GM21360 (cell line): ENCODE measurements around the gene SLC46A3.
"Not testable (repeated sequence)": the region's sequence is repeated elsewhere in the genome, so short reads cannot be mapped to it uniquely, and the experiment has no call there.

Experiments
- ATAC-seq: cut with Tn5 transposase; IDR thresholded peaks from one replicate; pipeline ENCODE4 v1.9.1; 2021; ENCODE audit warnings: mild to moderate bottlenecking, moderate library complexity; ENCODE audit not compliant: unreplicated experiment

Gene SLC46A3

DNA sequence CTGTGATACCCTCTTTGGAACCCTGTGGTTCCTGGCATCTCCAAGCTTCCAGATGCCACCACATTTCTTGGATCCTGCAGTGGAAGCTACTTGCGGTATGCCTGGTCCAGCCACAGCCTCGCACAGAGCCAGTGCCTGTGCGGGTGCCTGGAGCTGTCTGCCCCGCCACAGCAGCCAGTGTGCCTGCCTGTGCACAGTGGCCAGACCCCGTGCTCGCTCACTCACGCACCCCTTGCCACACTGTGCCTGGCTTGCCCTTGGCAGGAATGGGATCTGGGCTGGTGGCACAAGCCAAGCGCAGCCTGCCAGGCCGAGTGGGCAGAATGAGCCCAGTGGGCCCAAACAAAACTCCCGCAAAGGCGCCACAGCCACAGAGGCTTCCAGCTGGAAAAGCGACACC, 33.7 kb downstream of the SLC46A3 start:
- no peak for ATAC-seq

DNA sequence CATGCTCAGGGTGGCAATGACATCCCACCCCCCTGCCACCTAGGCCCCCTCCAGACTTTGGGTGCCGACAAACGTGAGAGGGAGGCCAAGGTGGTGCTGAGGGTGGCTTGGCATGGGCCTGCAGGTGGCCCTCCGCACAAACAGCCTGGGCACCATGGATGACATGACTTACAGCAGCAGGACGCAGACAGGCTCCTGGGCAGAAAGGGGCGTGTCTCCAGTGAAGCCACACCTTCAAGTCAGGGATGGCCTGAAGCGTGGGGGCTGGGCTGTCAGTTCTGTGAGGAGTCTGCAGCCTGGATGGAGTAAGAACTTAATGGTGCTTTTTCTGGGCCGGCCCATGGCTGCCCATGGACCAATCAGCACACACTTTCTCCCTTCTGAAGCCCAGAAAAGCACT, 34.5 kb downstream of the SLC46A3 start:
- no peak for ATAC-seq

DNA sequence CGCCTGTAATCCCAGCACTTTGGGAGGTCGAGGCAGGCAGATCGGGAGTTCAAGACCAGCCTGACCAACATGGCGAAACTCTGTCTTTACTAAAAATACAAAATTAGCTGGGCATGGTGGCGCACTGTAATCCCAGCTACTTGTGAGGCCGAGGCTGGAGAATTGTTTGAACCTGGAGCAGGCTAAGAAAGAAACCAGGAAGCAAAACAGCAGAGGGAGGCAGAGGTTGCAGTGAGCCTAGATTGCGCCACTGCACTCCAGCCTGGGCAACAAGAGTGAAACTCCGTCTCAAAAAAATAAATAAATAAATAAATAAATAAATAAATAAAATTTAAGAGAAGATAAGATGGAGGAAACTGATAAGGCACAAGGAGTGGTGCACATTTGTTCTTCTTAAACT, 35.6 kb downstream of the SLC46A3 start:
- ATAC-seq, result not testable (repeated sequence)

DNA sequence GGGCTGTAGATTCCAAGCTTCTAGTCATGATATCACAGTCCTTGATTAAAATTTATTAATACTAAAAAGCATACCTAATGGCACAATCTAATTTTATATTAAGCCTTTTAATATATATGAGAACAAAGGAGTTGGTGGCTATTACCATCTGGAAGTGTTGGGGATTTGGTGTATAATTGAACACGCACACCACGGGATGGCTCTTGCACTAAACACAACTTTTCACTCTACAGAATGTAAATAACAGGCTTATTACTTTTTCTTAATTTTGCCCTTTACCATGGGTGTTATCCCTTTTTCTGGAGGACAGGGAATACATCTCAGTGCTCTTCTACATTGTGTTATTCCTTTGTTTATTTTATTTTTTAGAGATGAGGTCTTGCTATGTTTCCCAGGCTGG, 38.2 kb downstream of the SLC46A3 start:
- no peak for ATAC-seq

DNA sequence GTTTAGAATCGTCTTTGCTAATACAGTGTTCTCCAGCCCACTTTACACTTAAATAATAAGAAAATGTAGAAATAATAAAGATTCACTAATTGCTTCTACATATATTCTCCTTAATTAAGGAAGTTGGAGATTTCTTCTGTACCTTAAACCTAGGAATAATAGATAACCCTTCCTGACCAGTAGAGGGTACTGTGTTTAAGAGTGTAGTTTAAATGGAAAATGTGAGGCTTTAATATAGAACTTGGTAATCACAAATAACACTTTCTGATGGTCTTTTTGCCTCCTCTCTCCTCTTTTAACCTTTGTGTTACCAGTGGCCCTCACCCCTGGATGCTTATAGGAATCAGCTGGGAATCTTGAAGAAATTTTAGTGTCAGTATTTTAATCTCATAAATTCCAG, 39.1 kb downstream of the SLC46A3 start:
- ATAC-seq, result no peak

DNA sequence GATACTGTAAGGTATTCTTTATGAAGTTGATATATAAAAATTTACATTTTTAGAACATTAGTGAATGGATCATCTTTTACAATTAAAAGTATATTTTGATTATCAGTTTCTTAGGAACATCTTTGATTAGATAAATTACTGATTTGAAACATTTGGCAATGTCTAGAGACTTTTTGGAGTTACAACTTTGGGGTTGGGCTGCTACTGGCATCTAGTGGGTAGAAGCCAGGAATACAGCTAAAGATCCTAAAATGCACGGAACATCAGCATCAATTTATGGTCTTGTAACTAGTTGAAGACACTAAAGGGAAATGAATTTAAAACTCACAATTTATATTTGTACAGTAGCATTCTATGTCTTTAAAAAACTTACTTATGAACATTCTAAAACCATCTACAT, 40.0 kb downstream of the SLC46A3 start:
- ATAC-seq, result no peak

DNA sequence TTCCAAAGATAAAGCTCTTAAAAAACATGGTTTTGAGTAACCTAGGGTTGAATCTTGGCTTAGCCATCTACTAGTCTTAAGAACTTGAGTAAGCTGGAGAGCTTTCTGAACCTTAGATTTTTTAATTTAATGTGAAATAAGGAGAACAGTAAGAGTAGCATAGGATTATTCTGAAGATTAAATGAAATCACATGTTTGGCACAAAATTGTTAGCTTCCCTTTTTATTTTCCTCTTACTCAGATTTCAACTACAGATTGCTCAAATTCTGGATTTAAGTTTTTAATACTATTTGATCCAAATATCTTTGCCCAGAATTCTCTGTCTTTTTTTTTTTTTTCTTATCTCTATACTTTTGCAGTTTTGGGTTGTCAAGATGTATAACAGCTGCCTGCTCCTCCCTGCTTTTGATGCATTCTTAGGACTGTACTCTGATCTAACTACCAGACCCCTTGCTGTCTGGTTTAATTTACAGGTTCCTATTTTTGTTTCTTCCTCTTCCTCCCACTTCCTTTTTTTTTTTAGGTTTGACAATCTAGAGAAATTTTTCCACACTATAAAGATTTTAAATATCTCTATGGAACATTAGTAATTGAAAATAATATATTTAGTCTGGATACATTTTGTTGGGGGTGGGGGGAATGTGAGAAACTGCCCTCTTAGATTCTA, 47.5 kb downstream of the SLC46A3 start:
- no peak for ATAC-seq

DNA sequence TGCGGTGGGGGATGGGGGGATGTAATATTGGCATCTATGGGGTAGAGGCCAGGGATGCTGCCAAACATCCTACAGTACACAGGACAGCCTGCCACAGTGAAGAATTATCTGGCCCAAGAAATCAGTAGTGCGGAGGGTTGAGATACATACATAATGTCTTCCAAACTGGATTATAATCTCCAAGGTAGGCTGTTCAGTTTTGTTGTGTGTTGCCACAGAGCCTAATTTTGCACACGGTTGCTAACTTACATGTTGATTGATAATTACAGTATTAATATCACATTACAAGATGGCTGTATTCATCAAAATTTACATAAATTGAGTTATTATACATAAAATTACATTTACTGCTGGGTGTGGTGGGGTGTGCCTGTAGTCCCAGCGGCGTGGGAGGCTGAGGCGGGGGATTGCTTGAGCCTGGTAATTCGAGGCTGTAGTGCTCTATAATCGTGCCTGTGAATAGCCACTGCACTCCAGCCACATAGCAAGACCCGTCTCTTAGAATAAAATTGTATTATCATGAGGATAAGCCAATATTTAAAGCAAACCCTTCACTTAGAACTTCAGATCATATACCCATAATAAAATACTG, 51.8 kb downstream of the SLC46A3 start:
- no peak for ATAC-seq

DNA sequence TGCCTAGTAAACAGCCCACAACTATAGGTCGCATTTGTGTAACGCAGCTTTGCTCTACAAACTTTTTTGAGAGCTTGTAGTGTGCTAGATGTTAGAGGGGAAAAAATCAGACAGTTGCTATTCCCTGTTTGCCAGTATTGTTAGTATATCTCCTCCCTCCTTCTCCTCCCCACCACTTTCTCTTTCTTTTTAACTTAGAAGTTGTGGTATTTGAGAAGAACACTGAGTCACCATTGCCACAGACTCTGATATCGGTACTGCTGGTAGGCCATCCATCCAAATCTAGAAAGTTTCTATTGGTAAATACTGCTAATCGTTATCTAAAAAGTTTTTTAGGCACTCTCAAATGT, 59.2 kb downstream of the SLC46A3 start:
- ATAC-seq, result peak; percentile 20

DNA sequence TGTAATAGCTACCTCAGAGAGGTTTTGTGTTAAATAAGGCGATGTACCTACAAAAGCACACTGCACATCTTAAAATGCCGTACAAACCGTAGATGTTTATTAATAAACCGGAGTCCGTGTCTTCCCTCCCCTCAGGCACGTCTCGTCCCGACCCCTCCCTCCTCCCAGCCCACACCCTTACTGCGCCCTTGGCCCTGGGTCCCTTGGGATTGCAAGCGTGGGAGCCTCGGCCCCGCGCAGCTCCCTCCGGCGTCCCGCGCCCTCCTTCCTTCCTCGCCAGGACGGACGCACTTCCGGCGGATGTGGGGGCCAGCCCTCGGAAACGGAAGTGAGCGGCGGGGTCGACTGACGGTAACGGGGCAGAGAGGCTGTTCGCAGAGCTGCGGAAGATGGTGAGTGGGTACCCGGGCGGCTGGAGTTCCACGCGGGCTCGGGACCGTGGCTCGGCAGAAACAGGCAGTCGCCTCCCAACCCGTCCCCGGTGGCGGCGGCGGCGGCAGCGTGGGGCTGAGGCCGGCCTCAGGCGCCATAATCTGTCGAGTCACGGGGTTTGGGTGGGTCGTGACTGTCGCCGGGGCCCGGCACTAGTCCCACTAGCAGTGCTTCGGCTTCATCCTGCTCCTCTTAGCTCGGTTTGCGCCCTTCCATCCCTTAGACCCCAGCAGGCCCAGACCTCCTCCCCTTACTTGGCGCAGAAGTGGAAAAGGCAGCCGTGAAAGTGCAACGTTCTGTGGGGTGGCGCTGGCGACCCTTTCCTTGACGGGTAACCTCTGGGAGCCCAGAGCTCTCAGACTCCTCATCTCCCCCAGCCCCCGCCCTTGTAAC, 59.8 kb downstream of the SLC46A3 start, which contains the start of gene POMP:
Gene POMP, plus strand, starts transcription at position 335 of the 825 bp plus-strand sequence. Its CDS starts 55 bp downstream, at position 390.
- ATAC-seq, result peak; percentile 86

DNA sequence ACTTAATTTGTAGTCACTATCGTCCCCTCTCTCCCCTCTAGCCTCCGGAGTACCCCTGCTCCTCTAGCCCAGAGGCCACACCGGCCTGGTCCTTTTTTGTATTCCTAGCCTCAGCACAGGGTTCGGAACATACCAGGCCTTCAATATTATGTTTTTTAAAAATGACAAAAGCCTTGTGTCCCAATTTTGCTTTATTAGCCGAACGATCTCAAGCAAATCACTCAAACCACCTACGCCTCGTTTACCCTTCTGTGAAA, 60.3 kb downstream of the SLC46A3 start:
- ATAC-seq, result no peak

DNA sequence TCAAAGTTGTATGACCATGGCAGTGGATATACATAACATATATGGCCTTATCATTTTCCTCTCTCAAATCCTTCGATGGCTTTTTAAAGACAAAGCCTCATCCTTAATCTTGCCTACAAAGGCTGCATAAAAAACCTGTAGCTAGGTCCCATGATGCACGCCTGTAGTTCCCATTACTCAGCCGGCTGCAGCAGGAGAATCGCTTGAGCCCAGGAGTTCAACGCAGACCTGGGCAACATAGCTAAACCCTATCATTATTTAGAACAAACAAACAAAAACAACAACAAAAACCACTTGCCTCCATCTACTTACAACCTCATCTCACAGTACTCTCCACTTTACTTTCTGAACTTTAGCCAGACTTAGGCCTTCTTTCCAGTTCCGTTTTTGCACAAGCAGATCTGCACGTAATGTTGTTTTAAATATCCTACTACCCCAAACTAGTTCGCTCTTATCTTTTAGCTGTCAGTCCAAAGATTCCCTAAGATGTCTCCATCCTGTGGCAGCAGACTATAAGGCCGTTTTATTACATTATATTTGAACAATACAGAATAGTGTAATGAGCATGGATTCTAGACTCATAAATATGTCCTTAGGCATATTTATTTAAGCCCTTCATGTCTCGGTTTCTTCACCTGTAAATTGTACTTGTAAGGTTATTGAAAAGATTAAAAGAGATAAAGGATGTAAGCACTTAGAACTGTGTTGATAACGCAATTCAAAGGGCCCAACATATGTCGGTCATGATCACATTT, 60.8 kb downstream of the SLC46A3 start:
- ATAC-seq, result no peak

DNA sequence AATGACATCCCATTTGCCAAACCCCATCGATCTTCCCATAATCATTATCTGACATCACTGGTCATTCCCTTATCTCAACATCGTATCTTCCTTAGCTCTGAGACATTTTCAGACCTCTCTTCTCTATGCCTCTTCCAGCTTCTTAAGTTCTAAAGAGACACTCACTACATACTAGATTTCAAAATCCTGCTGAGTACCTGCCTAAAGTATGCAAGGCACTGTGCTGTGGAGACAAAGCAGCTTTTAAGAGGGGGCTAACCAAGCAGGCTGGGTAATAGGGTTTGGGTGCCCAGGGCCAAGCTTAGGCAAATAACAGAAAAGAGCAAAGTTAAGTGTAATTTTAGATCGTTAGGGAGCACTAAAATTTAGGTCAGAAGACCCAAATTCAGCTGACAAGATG, 63.2 kb downstream of the SLC46A3 start:
- ATAC-seq, result no peak

DNA sequence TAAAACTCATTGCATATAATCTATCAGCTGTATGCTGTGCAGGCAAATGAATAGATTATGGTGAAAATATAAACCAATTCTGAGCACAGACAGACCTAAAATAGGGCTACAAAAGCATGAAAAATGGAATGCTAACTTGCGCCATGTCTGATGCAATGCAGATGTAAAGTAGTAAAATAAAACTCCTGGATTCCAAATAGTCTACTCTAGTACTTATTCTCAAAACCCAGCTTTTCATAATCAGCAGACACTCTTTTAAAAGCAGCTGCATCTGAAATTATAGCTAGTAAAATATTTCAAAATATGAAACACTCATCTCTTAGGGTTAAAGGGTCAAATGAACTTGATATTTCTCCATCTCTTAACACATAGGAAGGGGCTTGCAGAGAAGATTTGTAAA, 64.5 kb downstream of the SLC46A3 start:
- no peak for ATAC-seq

DNA sequence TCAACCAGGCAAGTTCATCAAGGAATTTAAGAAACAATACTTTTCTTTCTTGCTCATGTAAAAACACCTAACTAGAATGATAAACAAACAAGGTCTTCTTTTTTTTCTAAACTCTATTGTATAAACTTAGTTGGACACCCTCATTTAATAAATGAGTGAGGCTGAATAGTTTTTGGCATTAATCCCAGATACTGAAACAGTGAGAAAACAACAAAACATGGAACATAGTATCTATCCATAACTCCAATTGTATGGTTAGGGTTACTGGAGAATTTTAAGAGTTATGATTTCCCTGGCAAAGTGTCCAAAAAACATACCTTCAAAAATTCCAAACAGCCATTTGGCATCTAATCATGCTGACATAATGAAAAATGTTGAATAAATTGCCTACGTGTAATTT, 65.7 kb downstream of the SLC46A3 start:
- no peak for ATAC-seq

DNA sequence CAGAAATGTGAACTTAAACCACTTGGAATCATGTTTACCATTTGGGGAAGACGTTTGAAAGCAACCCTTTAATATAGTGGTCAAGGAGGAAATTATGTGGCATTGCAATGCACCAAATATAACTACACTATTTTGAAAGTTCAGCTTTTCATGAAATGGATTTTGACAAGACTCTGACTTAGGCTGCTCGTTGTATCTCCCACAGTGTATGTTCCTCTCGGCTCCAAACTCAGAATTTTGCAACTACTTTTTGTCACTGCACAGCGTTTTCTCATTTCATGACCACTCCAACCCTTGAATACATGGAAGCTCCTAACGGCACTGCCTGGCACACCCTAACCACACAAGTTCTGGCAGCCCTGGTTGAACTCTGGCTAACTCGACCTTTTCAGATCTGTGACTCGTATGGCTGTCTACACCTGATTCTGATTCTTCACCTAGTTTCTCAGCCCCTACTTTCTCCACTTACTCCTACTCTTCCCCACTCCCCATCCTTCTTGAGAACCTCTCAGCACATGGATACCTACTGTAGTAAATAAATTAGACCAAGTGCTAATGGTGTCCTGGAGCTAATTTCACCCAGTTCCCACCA, 66.9 kb downstream of the SLC46A3 start:
- no peak for ATAC-seq

DNA sequence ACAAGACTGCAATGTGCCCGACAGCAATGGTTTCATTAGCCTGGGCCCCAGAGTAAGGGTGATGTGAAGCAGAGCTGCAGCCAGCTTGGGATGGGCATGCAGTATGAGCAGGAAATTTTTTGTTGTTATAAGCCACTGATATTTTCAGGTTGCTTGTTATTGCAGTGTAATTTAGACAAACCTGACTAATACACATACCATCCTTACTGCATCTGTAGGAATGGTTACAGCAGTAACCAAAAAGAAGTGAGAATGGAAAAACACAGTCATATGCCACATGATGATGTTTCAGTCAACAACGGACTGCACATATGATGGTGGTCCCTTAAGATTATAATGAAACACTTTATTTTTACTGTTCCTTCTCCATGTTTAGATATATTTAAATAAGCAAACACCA, 68.5 kb downstream of the SLC46A3 start:
- ATAC-seq, result no peak
